ENCODE measurements around the gene GZMA. TPM values are rescaled to one million over a fixed set of nuclear protein-coding genes. Genes with fewer than 3 reads are reported as not detected.

Gene GZMA
- total RNA-seq, 2 experiments from 2014 or later = 3.5 to 5.0 TPM

- intact Hi-C loops (cut with DNase I, micrococcal nuclease) = loop anchor here in 1 of 2 experiments (5.0 to 10.0 kb wide), 2 partner anchors 34 to 196 kb away; partner anchors contain the start of genes DHX29 and MTREX
- Histone ChIP-seq H3K4me1 (ENCODE audit: insufficient read depth, low read length) (peaks cover 31% of the 10 kb centered on the region), H3K27me3 (ENCODE audit: control insufficient read depth in 1 of 2, insufficient read depth in 2 of 2, low read length in 2 of 2) (no peaks in the 10 kb centered on the region), H3K4me3 (ENCODE audit: low read length) (no peak overlapping the region), H3K9me3 (ENCODE audit: control insufficient read depth in 1 of 2, insufficient read depth in 1 of 2, low read length in 2 of 2) (no peaks in the 10 kb centered on the region), H3K36me3 (ENCODE audit: insufficient read depth, low read length) (peaks cover 4% of the 10 kb centered on the region), H3K27ac (ENCODE audit: low read depth in 1 of 2, low read length in 2 of 2) (no peak overlapping the region)
- H3K36me3 Mint-ChIP-seq (ENCODE audit: low read depth) = no peaks in the 10 kb centered on the region
- peaks cover 33% of the 10 kb centered on the region for H3K4me1 Mint-ChIP-seq (ENCODE audit: low read depth)
- DNase-seq (no peak), ATAC-seq (ENCODE audit: poor library complexity) (no peak)
- CTCF ChIA-PET = no interaction called here
- POLR2A ChIA-PET = interaction anchor here (0.7 to 1.1 kb wide), 2 partner anchors 8 to 88 kb away, joined by 3 to 4 read pairs; no protein-coding TSS in a partner anchor
- TF ChIP-seq, protein P1, sequence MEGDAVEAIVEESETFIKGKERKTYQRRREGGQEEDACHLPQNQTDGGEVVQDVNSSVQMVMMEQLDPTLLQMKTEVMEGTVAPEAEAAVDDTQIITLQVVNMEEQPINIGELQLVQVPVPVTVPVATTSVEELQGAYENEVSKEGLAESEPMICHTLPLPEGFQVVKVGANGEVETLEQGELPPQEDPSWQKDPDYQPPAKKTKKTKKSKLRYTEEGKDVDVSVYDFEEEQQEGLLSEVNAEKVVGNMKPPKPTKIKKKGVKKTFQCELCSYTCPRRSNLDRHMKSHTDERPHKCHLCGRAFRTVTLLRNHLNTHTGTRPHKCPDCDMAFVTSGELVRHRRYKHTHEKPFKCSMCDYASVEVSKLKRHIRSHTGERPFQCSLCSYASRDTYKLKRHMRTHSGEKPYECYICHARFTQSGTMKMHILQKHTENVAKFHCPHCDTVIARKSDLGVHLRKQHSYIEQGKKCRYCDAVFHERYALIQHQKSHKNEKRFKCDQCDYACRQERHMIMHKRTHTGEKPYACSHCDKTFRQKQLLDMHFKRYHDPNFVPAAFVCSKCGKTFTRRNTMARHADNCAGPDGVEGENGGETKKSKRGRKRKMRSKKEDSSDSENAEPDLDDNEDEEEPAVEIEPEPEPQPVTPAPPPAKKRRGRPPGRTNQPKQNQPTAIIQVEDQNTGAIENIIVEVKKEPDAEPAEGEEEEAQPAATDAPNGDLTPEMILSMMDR (IDR thresholded peaks at IDR 0.05) = no peak
- no peak overlapping the region for H3K4me3 Mint-ChIP-seq
- H3K27ac Mint-ChIP-seq = no peak overlapping the region
- H3K9me3 Mint-ChIP-seq = no peaks in the 10 kb centered on the region
- no peaks in the 10 kb centered on the region for H3K27me3 Mint-ChIP-seq
These were observed 6.2 kb downstream of the GZMA start for GRCh38 chr5:55108661-55109060.

GRCh38 chr5:55110217-55110616 lies 7.8 kb downstream of the GZMA start:
- intact Hi-C loops (cut with DNase I, micrococcal nuclease) = no loop called here
- CTCF ChIA-PET = interaction anchor here (0.9 kb wide), 1 partner anchor 29 kb away, joined by 3 read pairs; no protein-coding TSS in a partner anchor
- ATAC-seq (ENCODE audit: poor library complexity) (no peak), DNase-seq (no peak)
- no peak overlapping the region for H3K4me3 Mint-ChIP-seq
- peaks cover 21% of the 10 kb centered on the region for H3K4me1 Mint-ChIP-seq (ENCODE audit: low read depth)
- TF ChIP-seq, protein P1 (IDR thresholded peaks at IDR 0.05) = no peak
- Histone ChIP-seq H3K9me3 (ENCODE audit: control insufficient read depth in 1 of 2, insufficient read depth in 1 of 2, low read length in 2 of 2) (no peaks in the 10 kb centered on the region), H3K27ac (ENCODE audit: low read depth in 1 of 2, low read length in 2 of 2) (no peak overlapping the region), H3K36me3 (ENCODE audit: insufficient read depth, low read length) (peaks cover 4% of the 10 kb centered on the region), H3K27me3 (ENCODE audit: control insufficient read depth in 1 of 2, insufficient read depth in 2 of 2, low read length in 2 of 2) (no peaks in the 10 kb centered on the region), H3K4me1 (ENCODE audit: insufficient read depth, low read length) (peaks cover 15% of the 10 kb centered on the region), H3K4me3 (ENCODE audit: low read length) (no peak overlapping the region)
- H3K9me3 Mint-ChIP-seq = no peaks in the 10 kb centered on the region
- POLR2A ChIA-PET = no interaction called here
- H3K27ac Mint-ChIP-seq = no peak overlapping the region
- no peaks in the 10 kb centered on the region for H3K36me3 Mint-ChIP-seq (ENCODE audit: low read depth)
- H3K27me3 Mint-ChIP-seq = no peaks in the 10 kb centered on the region

GRCh38 chr5:55113327-55113726 lies 10.9 kb downstream of the GZMA start:
- no peak overlapping the region for H3K27ac ChIP-seq (ENCODE audit: low read depth in 1 of 2, low read length in 2 of 2)
- no peak overlapping the region for H3K4me3 ChIP-seq (ENCODE audit: low read length)
- ChIA-PET CTCF (no interaction called here), POLR2A (interaction anchor here (0.6 to 2.2 kb wide), 2 partner anchors 17 to 62 kb away, joined by 3 to 6 read pairs; no protein-coding TSS in a partner anchor)
- Mint-ChIP-seq H3K9me3 (no peaks in the 10 kb centered on the region), H3K4me1 (ENCODE audit: low read depth) (peaks cover 14% of the 10 kb centered on the region), H3K27ac (no peak overlapping the region), H3K4me3 (no peak overlapping the region), H3K36me3 (ENCODE audit: low read depth) (no peaks in the 10 kb centered on the region), H3K27me3 (no peaks in the 10 kb centered on the region)
- H3K36me3 ChIP-seq (ENCODE audit: insufficient read depth, low read length) = peaks cover 4% of the 10 kb centered on the region
- TF ChIP-seq, protein P1 (IDR thresholded peaks at IDR 0.05) = no peak
- DNase-seq (no peak), ATAC-seq (ENCODE audit: poor library complexity) (no peak)
- intact Hi-C loops (cut with DNase I, micrococcal nuclease) = no loop called here
- H3K9me3 ChIP-seq (ENCODE audit: control insufficient read depth in 1 of 2, insufficient read depth in 1 of 2, low read length in 2 of 2) = no peaks in the 10 kb centered on the region
- peaks cover 6% of the 10 kb centered on the region for H3K4me1 ChIP-seq (ENCODE audit: insufficient read depth, low read length)
- no peaks in the 10 kb centered on the region for H3K27me3 ChIP-seq (ENCODE audit: control insufficient read depth in 1 of 2, insufficient read depth in 2 of 2, low read length in 2 of 2)

Measured in CD4-positive, alpha-beta T cell (primary cell).